Tibial nerve (tissue), 4 donors: ENCODE results near the gene HDDC3.

Source experiments
- EP300 ChIP-seq, 2 donors: sonication (generic); formaldehyde crosslinking; IDR thresholded peaks; one replicate each; pipeline ENCODE4 v1.6.1; 2017; ENCODE audit warnings: antibody characterized with exemption in 2 of 2, mild to moderate bottlenecking in 1 of 2
- TF ChIP-seq, protein P1 (sequence below), 5 experiments: fragments of 200-600 bp in 3 of 5; fragments of 450-650 bp in 2 of 5; sonication (generic) in 3 of 5; IDR thresholded peaks; one replicate each; pipeline ENCODE4 v1.5.1; 2016 to 2019; ENCODE audit warnings: antibody characterized with exemption in 5 of 5, mild to moderate bottlenecking in 3 of 5, moderate library complexity in 2 of 5

- TF ChIP-seq, protein P1, sequence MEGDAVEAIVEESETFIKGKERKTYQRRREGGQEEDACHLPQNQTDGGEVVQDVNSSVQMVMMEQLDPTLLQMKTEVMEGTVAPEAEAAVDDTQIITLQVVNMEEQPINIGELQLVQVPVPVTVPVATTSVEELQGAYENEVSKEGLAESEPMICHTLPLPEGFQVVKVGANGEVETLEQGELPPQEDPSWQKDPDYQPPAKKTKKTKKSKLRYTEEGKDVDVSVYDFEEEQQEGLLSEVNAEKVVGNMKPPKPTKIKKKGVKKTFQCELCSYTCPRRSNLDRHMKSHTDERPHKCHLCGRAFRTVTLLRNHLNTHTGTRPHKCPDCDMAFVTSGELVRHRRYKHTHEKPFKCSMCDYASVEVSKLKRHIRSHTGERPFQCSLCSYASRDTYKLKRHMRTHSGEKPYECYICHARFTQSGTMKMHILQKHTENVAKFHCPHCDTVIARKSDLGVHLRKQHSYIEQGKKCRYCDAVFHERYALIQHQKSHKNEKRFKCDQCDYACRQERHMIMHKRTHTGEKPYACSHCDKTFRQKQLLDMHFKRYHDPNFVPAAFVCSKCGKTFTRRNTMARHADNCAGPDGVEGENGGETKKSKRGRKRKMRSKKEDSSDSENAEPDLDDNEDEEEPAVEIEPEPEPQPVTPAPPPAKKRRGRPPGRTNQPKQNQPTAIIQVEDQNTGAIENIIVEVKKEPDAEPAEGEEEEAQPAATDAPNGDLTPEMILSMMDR (IDR thresholded peaks at IDR 0.05), result no peak
- no peak for TF ChIP-seq EP300 (IDR thresholded peaks at IDR 0.05)
Measured at GRCh38 chr15:90959028-90959595, 26.8 kb upstream of the HDDC3 start.
